SK-N-SH (cell line): ENCODE results near the gene CIDEC. TPM values are rescaled to one million over a fixed set of nuclear protein-coding genes. Genes with fewer than 3 reads are reported as not detected.

Source experiments
- CTCF ChIA-PET: fragments of 300-600, 350-600 bp; formaldehyde crosslinking; extraction: SDS; loops from one replicate; lab custom pipeline; 2021; lab: Yijun Ruan, JAX
- POLR2A ChIA-PET: fragments of 350-600 bp; sonication (Branson Sonifier 250); formaldehyde crosslinking; extraction: SDS; loops from one replicate; lab custom pipeline; 2020; ENCODE audit warnings: antibody characterized with exemption, inconsistent platforms; lab: Yijun Ruan, JAX
- DNase-seq: peaks from one replicate; pipeline ENCODE4 v3.0.0; 2012
- H2AFZ ChIP-seq: fragments of 200-600 bp; sonication (generic); 2 replicates; pipeline ENCODE4 v1.8.1; 2016; ENCODE audit warnings: antibody characterized with exemption, mild to moderate bottlenecking, low read depth
- H3F3A ChIP-seq: fragments of 200-600 bp; sonication (generic); replicated peaks from 2 replicates; pipeline ENCODE3; 2016; ENCODE audit warnings: antibody characterized with exemption, mild to moderate bottlenecking; ENCODE audit not compliant: insufficient read depth
- H3K27ac ChIP-seq, 2 experiments: fragments of 200-500 bp in 1 of 2; fragments of 200-600 bp in 1 of 2; sonication (Bioruptor generic) in 1 of 2; sonication (generic), shearing (Covaris generic) in 1 of 2; 2 replicates each; pipeline versions ENCODE4 v1.5.1 to v1.6.1; 2014 to 2016; ENCODE audit warnings: low read depth in 2 of 2, inconsistent platforms in 1 of 2, low read length in 1 of 2, mild to moderate bottlenecking in 1 of 2, mixed read lengths in 1 of 2
- H3K27me3 ChIP-seq: fragments of 200-600 bp; sonication (generic), shearing (Covaris generic); 2 replicates; pipeline ENCODE4 v1.6.1; 2016; ENCODE audit warnings: mixed run types; ENCODE audit not compliant: insufficient read depth
- H3K36me3 ChIP-seq, 2 experiments: fragments of 200-500 bp in 1 of 2; fragments of 200-600 bp in 1 of 2; sonication (Bioruptor generic) in 1 of 2; sonication (generic) in 1 of 2; replicated peaks in 1 of 2; 2 replicates each; pipeline versions ENCODE3 to v1.5.1; 2014 to 2016; ENCODE audit warnings: low read length in 1 of 2, mild to moderate bottlenecking in 1 of 2; ENCODE audit not compliant: insufficient read depth in 2 of 2, control insufficient read depth in 1 of 2
- H3K4me1 ChIP-seq, 2 experiments: fragments of 200-500 bp in 1 of 2; fragments of 200-600 bp in 1 of 2; sonication (Bioruptor generic) in 1 of 2; sonication (generic), shearing (Covaris generic) in 1 of 2; 2 replicates each; pipeline versions ENCODE4 v1.5.1 to v1.6.1; 2014 to 2016; ENCODE audit warnings: low read depth in 1 of 2, low read length in 1 of 2, mixed run types in 1 of 2; ENCODE audit not compliant: insufficient read depth in 2 of 2, control insufficient read depth in 1 of 2
- H3K4me2 ChIP-seq: fragments of 200-600 bp; sonication (generic), shearing (Covaris generic); 2 replicates; pipeline ENCODE4 v1.6.1; 2017; ENCODE audit warnings: mixed run types
- H3K4me3 ChIP-seq, 2 experiments: fragments of 200-500 bp in 1 of 2; fragments of 200-600 bp in 1 of 2; sonication (Bioruptor generic) in 1 of 2; sonication (generic), shearing (Covaris generic) in 1 of 2; 2 replicates each; pipeline versions ENCODE4 v1.5.1 to v1.8.1; 2014 to 2016; ENCODE audit warnings: low read depth in 2 of 2, inconsistent platforms in 1 of 2, low read length in 1 of 2, mild to moderate bottlenecking in 1 of 2, mixed read lengths in 1 of 2, moderate library complexity in 1 of 2
- H3K79me2 ChIP-seq: fragments of 200-600 bp; sonication (generic); 2 replicates; pipeline ENCODE4 v1.8.1; 2017; ENCODE audit warnings: mild to moderate bottlenecking; ENCODE audit not compliant: insufficient read depth
- H3K9ac ChIP-seq: fragments of 200-600 bp; sonication (generic); 2 replicates; pipeline ENCODE4 v1.6.1; 2017; ENCODE audit warnings: mixed run types
- H3K9me2 ChIP-seq: fragments of 200-600 bp; sonication (generic); 2 replicates; pipeline ENCODE4 v1.6.1; 2017; ENCODE audit warnings: mixed run types
- H3K9me3 ChIP-seq: fragments of 200-600 bp; sonication (generic); 2 replicates; pipeline ENCODE4 v1.6.1; 2017; ENCODE audit warnings: mixed run types, mild to moderate bottlenecking, moderate library complexity
- H4K20me1 ChIP-seq: fragments of 200-600 bp; sonication (generic); 2 replicates; pipeline ENCODE4 v1.6.1; 2017; ENCODE audit warnings: mild to moderate bottlenecking, mixed run types; ENCODE audit not compliant: insufficient read depth
- CHD2 ChIP-seq: fragments of 150-350 bp; IDR thresholded peaks from 2 replicates; pipeline ENCODE4 v1.6.1; 2018; ENCODE audit warnings: low read length; ENCODE audit not compliant: partially characterized antibody
- CTCF ChIP-seq: fragments of 200-600 bp; sonication (generic); IDR thresholded peaks from 2 replicates; pipeline ENCODE4 v1.6.1; 2017; ENCODE audit warnings: antibody characterized with exemption, mild to moderate bottlenecking, moderate library complexity
- FOXJ3 ChIP-seq: sonication (generic); formaldehyde crosslinking; IDR thresholded peaks from 2 replicates; pipeline ENCODE4 v1.5.1; 2020; ENCODE audit warnings: mild to moderate bottlenecking, missing genetic modification reagents
- FOXM1 ChIP-seq: IDR thresholded peaks from 2 replicates; pipeline ENCODE4 v1.4.0; 2012; ENCODE audit warnings: low read depth, mild to moderate bottlenecking
- GATA2 ChIP-seq: sonication (generic); formaldehyde crosslinking; IDR thresholded peaks from 2 replicates; pipeline ENCODE4 v1.5.0; 2020; ENCODE audit warnings: mild to moderate bottlenecking, missing genetic modification reagents
- JUND ChIP-seq: IDR thresholded peaks from 2 replicates; pipeline ENCODE4 v1.4.0; 2012
- MAX ChIP-seq: IDR thresholded peaks from 2 replicates; pipeline ENCODE4 v1.4.0; 2012; ENCODE audit warnings: low read depth
- MXI1 ChIP-seq: IDR thresholded peaks from 2 replicates; pipeline ENCODE4 v1.6.1; 2012; ENCODE audit warnings: mild to moderate bottlenecking, low read depth, low read length, improper control_type of control experiment
- NRF1 ChIP-seq: IDR thresholded peaks from 2 replicates; pipeline ENCODE4 v1.6.1; 2012; ENCODE audit warnings: low read depth, mild to moderate bottlenecking, low read length
- PBX3 ChIP-seq: IDR thresholded peaks from 2 replicates; pipeline ENCODE4; 2012
- POLR2AphosphoS5 ChIP-seq: IDR thresholded peaks from 2 replicates; pipeline ENCODE4 v1.6.1; 2012; ENCODE audit warnings: low read depth, low read length
- RCOR1 ChIP-seq: fragments of 150-350 bp; IDR thresholded peaks from 2 replicates; pipeline ENCODE4 v1.6.1; 2017; ENCODE audit warnings: antibody characterized with exemption, low read length
- REST ChIP-seq: IDR thresholded peaks from 2 replicates; pipeline ENCODE4 v1.6.1; 2012; ENCODE audit warnings: mild to moderate bottlenecking, low read depth, low read length, moderate library complexity
- RXRA ChIP-seq: IDR thresholded peaks from 2 replicates; pipeline ENCODE4 v1.4.0; 2012; ENCODE audit warnings: low read depth, mild to moderate bottlenecking, borderline replicate concordance
- SIN3A ChIP-seq: IDR thresholded peaks from 2 replicates; pipeline ENCODE4 v1.6.1; 2012; ENCODE audit warnings: low read depth, mild to moderate bottlenecking, low read length, moderate library complexity, borderline replicate concordance
- TAF1 ChIP-seq: IDR thresholded peaks from 2 replicates; pipeline ENCODE4 v1.6.1; 2012; ENCODE audit warnings: low read depth, mild to moderate bottlenecking, low read length, moderate library complexity, borderline replicate concordance
- TCF12 ChIP-seq: IDR thresholded peaks from 2 replicates; pipeline ENCODE4 v1.4.0; 2012
- TEAD4 ChIP-seq: IDR thresholded peaks from 2 replicates; pipeline ENCODE4 v1.4.0; 2012; ENCODE audit warnings: mild to moderate bottlenecking, borderline replicate concordance; ENCODE audit not compliant: insufficient read depth
- USF1 ChIP-seq: IDR thresholded peaks from 2 replicates; pipeline ENCODE4 v1.4.0; 2012; ENCODE audit warnings: low read depth, borderline replicate concordance
- YY1 ChIP-seq: IDR thresholded peaks from 2 replicates; pipeline ENCODE4 v1.4.0; 2012; ENCODE audit warnings: low read depth, mild to moderate bottlenecking
- WGBS: methylation state at CpG from one replicate; pipeline ENCODE4 v1.1.6; 2017; ENCODE audit warnings: low lambda C conversion rate; 5-methylcytosine and 5-hydroxymethylcytosine counted together
- polyA plus RNA-seq, 3 experiments: library from polyadenylated mRNA; depleted of rRNA; stranded (reverse); fragments of >200 nt; gene quantifications; 2 replicates each; pipeline ENCODE4 v1.2.3, GENCODE V29; 2012

CIDEC gene
- polyA plus RNA-seq, 1 of the 3 experiments (the other 2 are of a cell fraction), result not detected

GRCh38 chr3:9834520-9835380 is 45.3 kb downstream of the CIDEC start:
- no peaks in the 10 kb centered on the region for H3F3A ChIP-seq
- no peak for DNase-seq
- H4K20me1 ChIP-seq, result no peaks in the 10 kb centered on the region
- no peaks in the 10 kb centered on the region for H3K79me2 ChIP-seq
- WGBS, result 89% methylated on average over 15 of the region's 18 CpGs
- no peaks in the 10 kb centered on the region for H3K9me2 ChIP-seq
- CTCF ChIA-PET, result interaction anchor here (0.8 to 1.8 kb wide), 2 partner anchors 8 to 14 kb away, joined by 3 to 4 read pairs; no protein-coding TSS in a partner anchor
- no peak overlapping the region for H3K4me2 ChIP-seq
- no peak overlapping the region for H3K9ac ChIP-seq
- TF ChIP-seq USF1 (no peak), FOXM1 (no peak), TEAD4 (no peak), YY1 (no peak), MXI1 (no peak), RCOR1 (no peak), JUND (no peak), PBX3 (no peak), GATA2 (CRISPR knock-in tag) (no peak), MAX (no peak), SIN3A (no peak), CTCF (no peak), FOXJ3 (CRISPR knock-in tag) (no peak), RXRA (no peak), POLR2AphosphoS5 (no peak), TAF1 (no peak), TCF12 (no peak), CHD2 (no peak), REST (no peak), NRF1 (no peak)
- TF ChIP-seq, all 33 proteins: peak for 0
- H2AFZ ChIP-seq, result no peak overlapping the region
- POLR2A ChIA-PET, result no interaction called here
- no peaks in the 10 kb centered on the region for H3K4me1 ChIP-seq
- peaks cover 11 to 20% of the 10 kb centered on the region in 2 experiments for H3K36me3 ChIP-seq
- H3K9me3 ChIP-seq, result no peaks in the 10 kb centered on the region
- no peaks in the 10 kb centered on the region for H3K27me3 ChIP-seq
- H3K4me3 ChIP-seq, result no peak overlapping the region
- no peak overlapping the region for H3K27ac ChIP-seq
